ENCODE data around the gene ZDHHC14. TPM values are rescaled to one million over a fixed set of nuclear protein-coding genes. Genes with fewer than 3 reads are reported as not detected.
A peak's percentile ranks its signal among the peaks of the same experiment; 100 is the strongest.

Gene ZDHHC14
- total and polyA plus RNA-seq, 2 of the 8 experiments (the other 6 are each of a cell fraction or from before 2014, with no cell fraction given) = 2.9 to 5.3 TPM

- H3K27ac ChIP-seq (ENCODE audit: low read depth, low read length) = 0 out of 2 replicates have a peak overlapping the region, but pooled peaks have one; percentile 38
- H3K23ac ChIP-seq (ENCODE audit: insufficient read length) = no peak overlapping the region
- no peaks in the 10 kb centered on the region for H3K36me3 ChIP-seq (ENCODE audit: control insufficient read depth in 2 of 4, insufficient read depth in 4 of 4, low read length in 3 of 4)
- no peaks in the 10 kb centered on the region for H3K9me3 ChIP-seq (ENCODE audit: insufficient read depth in 2 of 2, low read depth in 1 of 2, low read length in 1 of 2)
- peak overlapping the region; percentile 72 for H2BK120ac ChIP-seq (replicated peaks; ENCODE audit: low read depth, low read length)
- ChIA-PET POLR2A (ENCODE audit: partially characterized antibody) (no interaction called here), CTCF (ENCODE audit: partially characterized antibody) (interaction anchor here (1.2 to 2.8 kb wide), 7 partner anchors 13 to 163 kb away, joined by 3 to 15 read pairs (median 4); no protein-coding TSS in a partner anchor)
- peak overlapping the region; percentile 97; the same call in 1 of the 2 replicates for H2BK12ac ChIP-seq (ENCODE audit: low read depth, low read length)
- peaks cover 0 to 2% (median 0%) of the 10 kb centered on the region in 4 experiments; a peak in 1 of 7 replicates for H3K27me3 ChIP-seq (replicated peaks in 1 of 4; ENCODE audit: control insufficient read depth in 3 of 4, extremely low read depth in 1 of 4, insufficient read depth in 3 of 4, low read length in 3 of 4)
- no peaks in the 10 kb centered on the region; the same call in 1 of the 2 replicates for H3K23me2 ChIP-seq (ENCODE audit: low read depth, low read length)
- no peak for FAIRE-seq
- H2AFZ ChIP-seq (ENCODE audit: low read length) = no peak overlapping the region
- 91% methylated on average over 8 of the region's 8 CpGs; no CpG with 5 or more reads in 1 of the 2 experiments for WGBS, 2 experiments (ENCODE audit: extremely low coverage in 1 of 2, insufficient coverage in 1 of 2, insufficient read length in 1 of 2, insufficient replicate concordance in 2 of 2, low coverage in 1 of 2, low lambda C conversion rate in 2 of 2, missing lambda C conversion rate in 1 of 2)
- H2BK5ac ChIP-seq (ENCODE audit: low read depth, low read length) = peak overlapping the region; percentile 83; the same call in 1 of the 2 replicates
- DNase-seq (ENCODE audit: low read depth in 1 of 2, low spot score in 2 of 2) = no peak
- no peak overlapping the region for H3K56ac ChIP-seq (replicated peaks; ENCODE audit: insufficient read length, low read depth, low read length)
- H2BK20ac ChIP-seq (ENCODE audit: low read length) = peak overlapping the region; percentile 90; the same call in 1 of the 2 replicates
- H3K18ac ChIP-seq (ENCODE audit: extremely low read depth, low read length) = peak overlapping the region; percentile 40; the same call in 1 of the 2 replicates
- H3K9ac ChIP-seq (replicated peaks in 1 of 4; ENCODE audit: extremely low read depth in 1 of 4, low read depth in 3 of 4, low read length in 3 of 4) = no peak overlapping the region; a peak in 1 of 7 replicates
- peak overlapping the region; percentile 85 for H3K4ac ChIP-seq (replicated peaks; ENCODE audit: insufficient read length, low read depth, low read length)
- H4K8ac ChIP-seq (ENCODE audit: extremely low read depth, insufficient read depth, low read length) = no peak overlapping the region; the same call in 1 of the 2 replicates
- H2BK15ac ChIP-seq (ENCODE audit: low read length) = no peak overlapping the region
- H4K20me1 ChIP-seq (replicated peaks in 1 of 2; ENCODE audit: control insufficient read depth in 1 of 2, insufficient read depth in 2 of 2, low read length in 2 of 2) = no peaks in the 10 kb centered on the region
- peak overlapping the region; percentile 90 for H4K91ac ChIP-seq (replicated peaks; ENCODE audit: insufficient read length, low read length)
- H3K14ac ChIP-seq (ENCODE audit: insufficient read length) = no peak overlapping the region
- H3K79me1 ChIP-seq (ENCODE audit: low read depth, low read length) = no peaks in the 10 kb centered on the region
- H3K79me2 ChIP-seq (ENCODE audit: control insufficient read depth in 1 of 2, insufficient read depth in 2 of 2, low read length in 2 of 2) = no peaks in the 10 kb centered on the region
- no peak overlapping the region for H4K5ac ChIP-seq (ENCODE audit: insufficient read length, low read depth, low read length)
- H3K4me3 ChIP-seq (ENCODE audit: extremely low read depth in 1 of 4, insufficient read depth in 2 of 4, low read depth in 3 of 4, low read length in 4 of 4) = no peak overlapping the region
- peak overlapping the region; percentile 75; the same call in 1 of the 2 replicates for H2AK5ac ChIP-seq (ENCODE audit: low read depth, low read length)
- TF ChIP-seq NANOG (IDR thresholded peaks at IDR 0.05; ENCODE audit: insufficient read depth, low read depth, low read length, poor library complexity, severe bottlenecking) = no peak
- TF ChIP-seq E2F6 (IDR thresholded peaks at IDR 0.05) = 0 out of 2 replicates have a peak, but pooled peaks have one; percentile 22
- TF ChIP-seq TAF7 (optimal IDR thresholded peaks at IDR 0.05; ENCODE audit: borderline replicate concordance, low read depth, low read length) = no peak
- peak; percentile 46; the same call in 1 of the 2 replicates for TF ChIP-seq MAX (IDR thresholded peaks at IDR 0.05)
- no peak for TF ChIP-seq KDM5A (IDR thresholded peaks at IDR 0.05; ENCODE audit: low read length)
- H3K4me1 ChIP-seq (replicated peaks in 1 of 4; ENCODE audit: control insufficient read depth in 3 of 4, insufficient read depth in 4 of 4, low read length in 3 of 4) = peaks cover 5 to 17% (median 11%) of the 10 kb centered on the region in 4 experiments; a peak in 5 of 7 replicates
- no peak overlapping the region for H3K4me2 ChIP-seq (ENCODE audit: insufficient read depth in 1 of 2, low read depth in 2 of 2, low read length in 2 of 2)
These were observed 330.1 kb downstream of the ZDHHC14 start for GRCh38 chr6:157711060-157711459.
